Effector memory CD4-positive, alpha-beta T cell (primary cell): Measurements from ENCODE around the gene ETS1.

Experiments used
- DNase-seq, 3 donors: peaks; one replicate each; pipeline ENCODE4 v3.0.0-alpha.2; 2020
- H3K27ac ChIP-seq: 2 replicates; pipeline ENCODE4 v1.7.0; 2013; ENCODE audit warnings: mild to moderate bottlenecking, low read length, moderate library complexity; ENCODE audit not compliant: insufficient read depth, poor library complexity, severe bottlenecking
- H3K27me3 ChIP-seq: replicated peaks from 2 replicates; pipeline ENCODE4 v1.7.0; 2013; ENCODE audit warnings: mild to moderate bottlenecking, low read length; ENCODE audit not compliant: insufficient read depth, control insufficient read depth, poor library complexity, severe bottlenecking
- H3K36me3 ChIP-seq: 2 replicates; pipeline ENCODE4 v1.7.0; 2013; ENCODE audit warnings: mild to moderate bottlenecking, low read length, moderate library complexity; ENCODE audit not compliant: control insufficient read depth, insufficient read depth
- H3K4me1 ChIP-seq: 2 replicates; pipeline ENCODE4 v1.7.0; 2013; ENCODE audit warnings: low read length, mild to moderate bottlenecking; ENCODE audit not compliant: control insufficient read depth, insufficient read depth, poor library complexity, severe bottlenecking
- H3K4me3 ChIP-seq: 2 replicates; pipeline ENCODE4 v1.7.0; 2013; ENCODE audit warnings: low read length, low read depth, mild to moderate bottlenecking; ENCODE audit not compliant: insufficient read depth, poor library complexity, severe bottlenecking
- H3K9me3 ChIP-seq: 2 replicates; pipeline ENCODE4 v1.7.0; 2013; ENCODE audit warnings: mild to moderate bottlenecking, low read length, moderate library complexity; ENCODE audit not compliant: control insufficient read depth

The ETS1 gene

GRCh38 chr11:128478305-128478704 lies 109.1 kb downstream of the ETS1 start:
- Histone ChIP-seq H3K36me3 (peaks cover 66% of the 10 kb centered on the region), H3K27ac (peak overlapping the region; percentile 93), H3K27me3 (no peaks in the 10 kb centered on the region), H3K9me3 (no peaks in the 10 kb centered on the region), H3K4me1 (peaks cover 95% of the 10 kb centered on the region), H3K4me3 (no peak overlapping the region)
- no peak for DNase-seq

DNA sequence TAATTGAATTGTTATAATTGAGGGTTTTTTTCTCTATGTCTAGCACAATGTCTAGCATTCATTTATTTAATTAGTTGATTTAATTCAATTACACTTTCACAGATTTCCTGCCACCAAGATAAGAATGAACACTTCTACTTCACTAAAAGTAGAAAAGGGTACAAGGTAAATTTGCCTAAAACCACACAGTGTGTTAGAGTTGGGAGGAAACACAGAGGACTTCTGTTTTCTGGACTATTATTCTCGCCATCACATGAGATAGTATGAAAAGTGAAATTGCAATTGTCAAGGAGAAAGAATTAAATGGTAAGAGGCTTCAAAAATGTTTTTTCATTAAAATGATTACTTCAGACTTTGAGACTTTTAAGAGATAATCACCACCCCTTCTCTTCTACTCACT lies 109.5 kb downstream of the ETS1 start:
- Histone ChIP-seq H3K27ac (peak overlapping the region; percentile 93), H3K36me3 (peaks cover 67% of the 10 kb centered on the region)
- DNase-seq = no peak

DNA sequence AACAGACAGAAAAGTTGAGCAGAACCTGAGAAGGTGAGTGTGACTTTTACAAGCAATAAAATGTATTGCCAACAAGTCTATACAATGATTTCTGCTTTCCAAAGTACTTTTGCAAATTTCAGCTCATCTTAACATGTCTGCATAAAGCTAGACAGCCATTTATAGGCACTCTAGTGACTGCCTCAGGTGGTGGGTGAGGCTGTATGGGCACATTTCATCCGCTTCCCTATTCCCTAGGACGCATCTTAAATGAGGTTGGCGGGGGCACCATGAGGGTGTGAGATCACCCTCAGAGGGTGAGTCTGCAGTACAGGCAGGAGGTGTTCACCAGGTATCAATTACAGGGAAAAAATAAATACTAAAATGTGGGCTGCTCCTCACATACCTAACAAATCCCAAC lies 110.1 kb downstream of the ETS1 start:
- peaks cover 70% of the 10 kb centered on the region for H3K36me3 ChIP-seq
- no peak overlapping the region for H3K4me3 ChIP-seq
- no peaks in the 10 kb centered on the region for H3K9me3 ChIP-seq
- no peaks in the 10 kb centered on the region for H3K27me3 ChIP-seq
- no peak for DNase-seq
- H3K4me1 ChIP-seq = peaks cover 95% of the 10 kb centered on the region
- H3K27ac ChIP-seq = peak overlapping the region; percentile 93

More for the DNA sequence above, 109.5 kb downstream of the ETS1 start:
- no peaks in the 10 kb centered on the region for H3K27me3 ChIP-seq
- H3K9me3 ChIP-seq = no peaks in the 10 kb centered on the region
- no peak overlapping the region for H3K4me3 ChIP-seq
- H3K4me1 ChIP-seq = peaks cover 95% of the 10 kb centered on the region

DNA sequence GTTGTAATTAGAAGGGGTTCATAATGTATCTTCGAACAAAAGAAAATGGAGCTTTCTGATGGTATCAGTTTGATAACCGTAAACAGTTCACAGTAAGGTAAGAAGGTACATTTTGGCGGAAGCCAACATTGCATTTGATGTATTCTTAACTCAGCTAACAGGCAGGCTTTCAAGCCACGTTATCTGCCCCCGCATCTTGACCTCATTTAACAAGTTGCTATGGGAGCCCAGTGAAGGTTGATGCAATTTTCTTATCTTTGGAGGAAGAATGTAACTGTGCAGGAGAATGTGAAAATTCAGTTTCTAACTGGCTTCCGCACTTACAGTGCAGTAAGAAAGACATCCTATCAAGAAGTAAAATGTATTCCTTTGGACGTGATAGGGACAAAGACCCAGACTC lies 110.6 kb downstream of the ETS1 start:
- H3K36me3 ChIP-seq = peaks cover 69% of the 10 kb centered on the region
- H3K4me3 ChIP-seq = no peak overlapping the region
- H3K27me3 ChIP-seq = no peaks in the 10 kb centered on the region
- DNase-seq = peak; percentile 74 to 84 (median 79)
- peak overlapping the region; percentile 93 for H3K27ac ChIP-seq
- H3K9me3 ChIP-seq = no peaks in the 10 kb centered on the region
- peaks cover 95% of the 10 kb centered on the region for H3K4me1 ChIP-seq

DNA sequence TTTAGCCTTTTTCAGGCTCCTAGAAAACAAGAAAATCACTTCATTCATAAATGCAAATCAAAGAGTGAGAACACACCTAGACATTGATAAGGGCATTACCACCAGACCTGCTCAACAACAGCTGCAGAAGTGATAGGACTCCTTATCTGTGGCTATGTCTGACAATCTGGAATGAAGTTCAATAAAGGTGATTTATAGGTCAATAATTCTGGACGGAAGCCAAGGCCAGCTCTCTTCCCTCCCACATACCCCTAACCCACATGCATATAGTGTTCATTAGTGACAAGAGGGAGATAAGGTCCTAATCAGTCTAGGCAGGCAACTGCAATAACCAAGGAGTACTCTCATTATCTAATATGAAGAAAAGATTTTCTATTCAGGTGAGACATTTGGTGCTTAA lies 111.3 kb downstream of the ETS1 start:
- peak overlapping the region; percentile 93 for H3K27ac ChIP-seq
- H3K36me3 ChIP-seq = peaks cover 62% of the 10 kb centered on the region
- peaks cover 94% of the 10 kb centered on the region for H3K4me1 ChIP-seq
- H3K9me3 ChIP-seq = no peaks in the 10 kb centered on the region
- no peaks in the 10 kb centered on the region for H3K27me3 ChIP-seq
- H3K4me3 ChIP-seq = no peak overlapping the region
- no peak for DNase-seq

DNA sequence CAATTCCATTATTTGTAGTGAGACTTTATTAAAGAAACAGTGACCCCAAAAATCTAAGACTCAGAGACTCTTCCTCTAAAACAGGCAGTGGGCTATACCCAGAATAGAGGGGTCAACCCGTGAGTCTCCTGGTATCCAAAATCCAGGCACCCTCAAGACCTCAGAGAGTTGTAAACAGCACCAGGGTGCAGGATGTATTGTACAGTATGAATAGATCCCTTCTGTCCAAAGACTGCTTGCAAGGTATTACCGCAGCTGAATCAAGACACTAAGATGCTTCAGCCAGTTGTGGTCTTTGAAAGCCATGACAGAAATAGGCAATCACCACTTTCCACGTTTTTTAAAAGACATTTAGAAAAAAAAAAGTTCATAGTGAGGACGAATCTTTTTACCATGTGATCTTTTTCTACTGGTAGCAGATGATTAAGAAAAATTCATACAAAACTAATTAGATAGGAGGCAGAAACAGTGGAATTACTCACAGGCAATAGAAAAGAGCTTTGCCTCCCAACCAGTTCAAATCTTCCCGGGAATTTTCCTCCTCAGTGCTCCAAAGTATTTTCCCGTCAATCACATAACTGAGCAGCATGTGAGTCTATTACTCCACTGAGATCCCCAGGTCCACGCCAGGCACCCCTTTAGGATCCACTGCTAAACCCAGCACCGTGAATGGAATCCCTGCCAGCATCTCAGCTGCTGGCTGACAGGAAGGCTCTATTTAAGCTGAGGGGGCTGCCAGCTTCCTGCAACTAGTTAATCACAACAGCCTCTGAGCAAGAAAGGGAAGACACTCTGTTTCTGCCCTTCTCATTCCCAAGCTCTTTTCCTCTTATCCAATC lies 113.1 kb downstream of the ETS1 start:
- H3K4me1 ChIP-seq = peaks cover 90% of the 10 kb centered on the region

GRCh38 chr11:128473636-128474035 lies 113.7 kb downstream of the ETS1 start:
- Histone ChIP-seq H3K36me3 (peaks cover 45% of the 10 kb centered on the region), H3K9me3 (no peaks in the 10 kb centered on the region), H3K27me3 (no peaks in the 10 kb centered on the region), H3K4me1 (peaks cover 90% of the 10 kb centered on the region), H3K4me3 (no peak overlapping the region), H3K27ac (peak overlapping the region; percentile 93)
- DNase-seq = peak in 1 of 3 donors; percentile 42

More for the DNA sequence above, 113.1 kb downstream of the ETS1 start:
- no peaks in the 10 kb centered on the region for H3K9me3 ChIP-seq
- H3K4me3 ChIP-seq = peak overlapping the region; percentile 13
- DNase-seq = no peak
- no peaks in the 10 kb centered on the region for H3K27me3 ChIP-seq
- peak overlapping the region; percentile 93 for H3K27ac ChIP-seq
- peaks cover 48% of the 10 kb centered on the region for H3K36me3 ChIP-seq

- Histone ChIP-seq H3K9me3 (no peaks in the 10 kb centered on the region), H3K36me3 (peaks cover 56% of the 10 kb centered on the region), H3K4me3 (peak overlapping the region; percentile 9), H3K4me1 (peaks cover 90% of the 10 kb centered on the region), H3K27ac (peak overlapping the region; percentile 93), H3K27me3 (no peaks in the 10 kb centered on the region)
- peak in 1 of 3 donors; percentile 43 for DNase-seq
Measured at GRCh38 chr11:128472128-128473089, 114.9 kb downstream of the ETS1 start.

- peak overlapping the region; percentile 93 for H3K27ac ChIP-seq
- no peaks in the 10 kb centered on the region for H3K27me3 ChIP-seq
- H3K4me3 ChIP-seq = peak overlapping the region; percentile 31
- no peak for DNase-seq
- peaks cover 60% of the 10 kb centered on the region for H3K36me3 ChIP-seq
- no peaks in the 10 kb centered on the region for H3K9me3 ChIP-seq
- H3K4me1 ChIP-seq = peaks cover 93% of the 10 kb centered on the region
Measured at GRCh38 chr11:128471138-128471661, 116.2 kb downstream of the ETS1 start.
